GM19397 (cell line): ENCODE data around the gene PTPN14.

Experiments used
- ATAC-seq: cut with Tn5 transposase; IDR thresholded peaks from one replicate; pipeline ENCODE4 v1.9.1; 2021; ENCODE audit warnings: mild to moderate bottlenecking, moderate library complexity; ENCODE audit not compliant: unreplicated experiment

The PTPN14 gene

DNA sequence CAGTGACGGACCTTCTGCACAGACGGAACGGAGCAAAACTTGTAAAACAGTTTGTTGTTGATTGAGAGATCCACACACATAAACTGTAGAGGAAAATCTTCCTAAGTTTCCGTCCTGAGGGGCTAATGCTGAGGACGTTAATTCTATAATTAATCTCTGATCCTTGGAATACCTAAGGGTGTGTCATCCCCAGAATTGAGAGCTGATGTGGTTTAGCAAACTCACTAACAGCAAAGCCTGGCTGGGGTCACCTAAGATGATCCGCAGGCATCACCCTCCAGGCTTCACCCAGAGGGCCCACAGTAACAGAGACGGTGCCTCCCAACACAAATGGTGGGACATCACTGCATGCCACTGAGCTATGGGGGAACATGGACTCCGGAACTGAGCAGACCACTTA lies 172.9 kb downstream of the PTPN14 start:
- ATAC-seq: no peak

DNA sequence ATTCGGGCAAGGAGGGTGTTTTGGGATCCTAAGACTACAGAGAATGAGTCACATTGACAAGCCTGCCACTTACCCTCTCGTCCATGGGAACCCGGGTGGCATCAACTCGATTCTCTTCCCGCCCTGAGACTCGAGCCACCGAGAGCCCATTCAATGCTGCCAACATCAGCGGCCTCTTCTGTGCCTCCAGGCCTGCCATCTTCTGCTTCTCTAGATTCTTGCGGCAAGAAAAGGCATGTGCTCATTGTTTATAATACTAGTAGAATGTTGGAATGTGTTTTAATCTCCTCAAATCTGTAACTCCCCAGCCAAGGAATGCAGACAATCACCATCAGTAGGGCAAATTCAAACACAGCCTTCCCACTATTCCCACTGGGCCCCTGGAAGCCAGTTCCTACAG lies 173.5 kb downstream of the PTPN14 start:
- ATAC-seq: no peak

DNA sequence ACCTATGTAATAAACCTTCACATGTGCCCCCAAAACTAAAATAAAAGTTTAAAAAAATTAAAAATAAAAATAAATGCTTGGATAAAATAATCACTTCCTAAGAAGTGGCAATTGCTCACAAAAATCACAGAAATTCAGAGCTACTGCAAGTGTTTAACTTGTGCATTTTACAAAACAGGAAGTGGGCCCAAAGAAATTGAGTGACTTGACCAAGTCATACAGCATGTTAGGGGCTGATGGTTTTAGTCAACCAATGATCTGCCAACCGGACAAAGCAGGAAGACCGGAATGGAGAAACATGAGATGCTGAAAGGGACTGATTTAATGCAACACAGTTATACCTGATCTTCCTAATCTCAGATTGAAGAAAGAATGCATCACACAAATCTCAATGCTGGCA lies 173.9 kb downstream of the PTPN14 start:
- no peak for ATAC-seq

DNA sequence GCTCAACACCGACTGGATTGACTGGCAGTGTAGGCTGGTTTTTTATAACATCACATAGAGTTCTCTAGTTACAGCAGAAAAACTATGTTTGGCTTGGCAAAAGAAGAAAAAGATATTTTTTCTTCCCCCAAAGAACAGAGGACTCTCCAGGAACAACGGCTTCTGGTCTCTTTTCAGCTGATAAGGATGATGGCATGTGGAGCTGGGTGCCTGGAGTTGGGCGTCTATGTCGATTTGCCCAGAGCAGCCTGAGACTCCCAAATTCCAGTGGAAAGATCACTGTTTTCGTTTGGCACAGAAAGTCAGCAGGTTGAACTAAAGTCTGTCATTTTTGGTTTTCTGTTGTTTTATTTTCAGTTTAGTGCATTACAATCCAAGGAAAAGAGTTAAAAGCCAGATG lies 179.3 kb downstream of the PTPN14 start:
- ATAC-seq: no peak

DNA sequence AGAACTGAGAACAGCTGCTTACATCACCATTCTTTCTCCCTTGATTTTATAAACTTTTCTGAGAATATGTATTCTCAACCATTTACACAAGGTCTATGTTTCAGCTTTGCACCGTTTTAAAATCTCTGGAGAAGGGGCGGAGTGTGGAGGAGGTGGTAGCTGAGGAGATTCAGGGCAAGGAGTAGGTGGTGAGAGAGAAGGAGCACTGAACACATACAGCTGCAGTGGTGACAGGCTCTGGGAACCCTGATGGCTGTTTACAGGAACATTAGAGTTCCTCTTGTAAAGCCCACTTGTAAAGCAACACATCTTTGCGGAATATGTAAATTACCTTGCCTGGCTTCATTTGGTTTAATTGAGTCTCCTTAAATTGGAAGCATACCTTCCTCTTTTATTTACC lies 180.8 kb downstream of the PTPN14 start:
- ATAC-seq: no peak

DNA sequence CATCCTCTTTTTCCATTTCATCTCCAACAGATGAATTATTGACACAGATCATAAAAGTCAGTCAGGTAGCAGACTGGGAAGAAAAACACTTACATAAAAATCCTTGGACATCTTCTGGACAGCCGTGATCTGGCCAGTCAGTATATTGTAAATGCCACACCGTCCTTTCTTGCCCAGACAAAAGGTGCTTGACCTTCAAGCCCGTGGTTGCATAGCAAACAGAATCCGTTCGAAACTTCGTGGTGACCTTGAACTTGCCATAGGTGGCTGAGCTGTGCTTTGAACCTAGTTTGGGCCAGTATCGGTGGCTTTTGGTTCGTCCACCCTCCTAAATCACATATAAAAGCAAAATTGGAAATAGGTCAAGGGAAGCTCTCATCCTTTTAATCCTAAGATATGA lies 182.0 kb downstream of the PTPN14 start:
- no peak for ATAC-seq

DNA sequence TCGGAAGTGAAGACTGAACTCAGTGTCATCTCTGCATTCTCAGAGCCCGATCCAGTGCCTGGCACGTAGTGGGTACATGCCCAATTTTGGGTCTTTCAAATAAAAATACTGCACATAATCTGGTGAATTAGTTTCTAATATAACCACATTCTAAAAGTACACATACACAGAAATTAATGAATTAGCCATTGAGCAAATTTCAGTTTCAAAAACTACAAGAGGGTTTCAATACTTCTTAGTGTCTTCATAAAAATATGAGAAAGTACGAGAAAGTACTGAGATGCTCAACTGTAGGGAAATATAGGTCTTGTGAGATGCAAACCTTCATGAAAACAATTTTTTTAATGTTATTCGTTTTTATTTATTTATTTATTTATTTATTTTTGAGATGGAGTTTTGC lies 183.6 kb downstream of the PTPN14 start:
- no peak for ATAC-seq

DNA sequence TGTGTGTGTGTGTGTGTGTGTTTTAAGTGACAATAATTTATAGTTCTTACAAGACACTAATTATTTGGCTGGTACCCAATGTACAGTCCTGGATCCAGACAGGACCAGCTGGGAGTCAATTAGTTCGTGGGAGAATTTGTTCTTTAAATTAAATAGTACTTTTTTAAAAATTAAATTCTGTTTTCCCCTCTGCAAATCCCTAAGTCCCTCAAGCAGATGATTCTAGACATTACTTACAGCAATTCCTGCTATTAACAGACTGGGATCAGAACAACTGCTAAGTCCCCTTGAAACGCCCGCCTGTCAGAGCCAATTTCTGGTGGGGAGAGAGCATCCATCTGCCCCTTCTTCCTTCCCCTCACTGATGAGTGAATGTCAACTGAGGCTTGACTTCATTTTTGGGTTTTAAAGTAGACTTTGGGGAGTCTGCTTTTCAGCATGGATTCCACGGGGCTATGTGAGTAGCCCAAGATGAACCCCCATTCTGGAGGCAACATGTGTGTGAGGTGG lies 186.6 kb downstream of the PTPN14 start:
- no peak for ATAC-seq

DNA sequence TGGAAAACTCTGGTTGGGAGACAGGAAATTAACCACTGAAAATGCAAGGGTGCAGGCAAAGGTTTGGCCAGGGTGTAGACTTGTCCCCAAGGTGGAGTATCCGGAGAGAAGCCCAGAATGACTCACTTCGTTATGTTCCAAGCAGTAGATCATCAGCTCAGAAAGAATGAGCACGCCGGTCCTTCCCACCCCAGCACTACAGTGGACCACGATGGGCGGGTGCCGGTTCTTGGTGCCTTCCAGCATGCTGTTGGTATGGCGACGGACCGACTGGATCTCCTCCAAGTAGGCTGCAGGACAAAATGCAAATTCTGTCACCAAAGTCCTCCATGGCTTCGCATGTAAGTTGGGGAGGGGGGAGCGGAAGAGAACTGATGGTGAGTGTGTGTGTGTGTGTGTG lies 187.0 kb downstream of the PTPN14 start:
- ATAC-seq: no peak

DNA sequence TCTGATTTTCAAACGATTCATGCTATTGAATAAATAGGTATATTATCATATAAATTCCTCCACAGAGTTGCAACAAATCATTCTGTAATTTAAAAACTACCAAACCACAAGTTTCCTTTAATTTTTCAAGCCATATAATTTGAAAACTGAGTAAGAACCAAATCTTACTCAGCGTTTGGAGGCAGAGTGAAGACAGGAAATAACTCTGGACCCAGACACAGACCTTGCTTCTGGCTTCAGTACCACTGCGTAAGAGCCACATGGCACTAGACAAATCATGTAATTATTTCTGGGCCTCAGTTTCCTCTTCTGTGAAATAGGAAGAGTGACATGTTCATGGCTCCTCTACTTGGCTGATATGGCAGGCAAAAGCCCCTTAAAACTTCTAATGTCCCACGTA lies 188.0 kb downstream of the PTPN14 start:
- no peak for ATAC-seq

DNA sequence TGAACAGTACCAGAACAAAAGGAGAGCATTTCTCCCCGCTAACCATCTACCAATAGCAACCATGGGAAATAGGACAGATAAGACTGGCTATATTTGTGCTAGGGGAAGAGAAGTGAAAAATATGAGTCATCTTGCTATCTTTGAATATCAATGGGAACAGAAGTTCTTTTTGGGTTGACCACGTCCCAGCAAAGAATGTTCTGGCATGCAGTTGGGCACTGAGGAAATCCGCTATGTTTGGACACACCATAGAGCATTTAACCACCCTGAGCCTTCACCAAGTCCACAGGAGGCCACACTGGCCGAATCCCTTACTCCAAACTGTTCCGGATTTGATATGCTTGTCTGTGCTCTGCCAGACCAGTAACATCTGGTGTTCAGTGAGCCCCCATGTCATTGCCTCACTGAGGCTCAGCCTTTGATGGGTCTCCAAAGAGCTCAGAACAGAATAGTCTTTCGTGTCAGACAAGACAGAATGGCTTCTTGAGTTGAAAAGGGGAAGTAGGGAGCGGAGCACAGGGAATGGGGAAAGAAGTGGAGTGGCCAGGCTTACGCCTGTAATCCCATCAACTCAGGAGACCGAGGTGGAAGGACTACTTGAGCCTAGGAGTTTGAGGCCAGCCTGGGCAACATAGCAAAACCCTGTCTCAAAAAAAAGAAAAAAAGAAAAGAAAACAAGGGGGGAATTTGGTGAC lies 189.1 kb downstream of the PTPN14 start:
- ATAC-seq: no peak

DNA sequence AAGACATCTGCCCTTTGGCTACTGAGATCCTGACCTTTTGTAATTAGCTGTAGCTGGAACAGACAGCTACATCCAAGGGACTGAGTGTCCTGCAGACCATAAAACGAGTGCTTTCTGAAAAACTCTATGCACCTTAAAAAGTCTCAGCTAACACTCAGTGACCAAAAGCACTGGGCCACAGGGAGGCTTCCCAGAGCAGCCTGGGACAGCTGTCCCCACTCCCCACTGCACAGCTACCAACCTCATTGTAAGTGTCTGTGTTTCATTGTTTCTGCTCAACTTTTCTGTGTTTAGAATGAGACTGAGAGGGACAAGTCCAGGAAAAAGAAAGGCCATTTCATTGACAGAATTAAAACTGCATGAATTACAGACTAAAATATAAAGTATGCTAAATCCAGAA lies 189.8 kb downstream of the PTPN14 start:
- ATAC-seq: no peak

DNA sequence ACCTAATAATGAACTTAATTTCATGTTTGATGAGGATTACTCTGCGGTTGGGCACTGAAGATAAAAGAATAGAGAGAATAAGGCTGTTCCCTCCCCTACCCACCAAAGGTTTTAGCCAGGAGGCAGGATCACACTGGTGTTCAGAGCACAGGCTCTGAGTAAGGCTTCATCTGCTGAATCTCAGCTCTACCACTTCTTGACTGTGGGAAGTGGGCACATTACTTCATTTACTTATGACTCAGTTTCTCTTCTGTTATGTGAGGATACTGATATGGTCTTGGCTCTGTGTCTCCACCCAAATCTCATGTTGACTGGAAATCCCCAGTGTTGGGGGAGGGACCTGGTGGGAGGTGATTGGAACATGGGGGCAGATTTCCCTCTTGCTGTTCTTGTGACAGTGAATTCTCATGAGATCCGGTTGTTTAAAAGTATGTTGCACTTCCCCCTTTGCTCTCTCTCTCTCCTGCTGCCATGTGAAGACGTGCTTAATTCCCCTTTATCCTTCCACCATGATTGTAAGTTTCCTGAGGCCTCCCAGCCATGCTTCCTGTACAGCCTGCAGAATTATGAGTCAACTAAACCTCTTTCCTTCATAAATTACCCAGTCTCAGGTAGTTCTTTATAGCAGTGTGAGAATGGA lies 190.8 kb downstream of the PTPN14 start:
- ATAC-seq: no peak

DNA sequence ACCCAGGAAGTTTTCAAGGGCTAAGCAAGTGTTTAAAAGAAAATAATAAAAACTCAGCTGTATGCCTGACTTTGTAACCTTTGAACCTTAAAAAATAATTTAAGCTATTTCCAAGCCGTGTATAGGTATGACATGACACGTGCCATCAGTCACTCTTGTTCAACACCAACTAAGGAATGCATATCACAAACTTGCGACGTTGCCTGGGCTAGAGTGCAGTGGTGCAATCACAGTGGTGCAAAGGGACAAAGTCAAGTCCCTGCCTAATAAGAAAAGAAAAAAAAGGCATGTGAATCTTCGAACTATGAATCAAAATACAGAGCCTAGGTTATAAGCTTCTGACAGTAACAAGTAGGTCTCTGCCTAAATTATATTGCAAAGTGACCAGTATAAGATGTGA lies 191.3 kb downstream of the PTPN14 start:
- no peak for ATAC-seq

DNA sequence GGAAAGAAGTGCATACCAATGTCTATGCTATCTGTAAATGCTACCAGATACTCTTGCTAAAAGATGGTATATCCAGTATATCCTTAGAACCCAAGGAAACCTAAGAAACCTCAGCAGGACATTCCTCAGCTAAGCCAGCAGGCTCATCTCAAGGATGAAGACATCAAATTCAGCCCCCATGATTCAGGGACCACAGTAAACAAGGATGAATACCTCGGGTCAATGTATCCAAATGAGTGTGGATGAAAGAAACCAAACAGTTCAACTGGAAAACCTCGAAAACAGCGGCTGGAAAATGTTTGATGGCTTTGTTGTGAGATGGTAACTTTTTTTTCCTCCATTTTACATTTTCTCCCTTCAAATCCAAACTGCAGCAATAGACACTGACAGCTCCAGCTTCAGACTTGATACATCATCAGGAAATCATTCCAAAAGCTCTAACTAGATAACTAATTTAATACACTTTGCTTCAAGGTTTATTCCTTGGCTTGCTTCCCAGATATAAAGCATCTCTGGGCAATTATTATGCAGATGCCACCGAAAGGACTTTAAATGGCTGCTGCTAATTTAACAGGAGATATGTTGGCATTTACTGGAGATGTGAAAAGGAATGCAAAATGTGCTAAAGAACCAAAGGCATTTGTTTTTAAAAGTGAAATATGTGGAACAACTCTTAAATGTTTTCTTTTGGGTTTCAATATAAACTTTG lies 196.8 kb downstream of the PTPN14 start:
- no peak for ATAC-seq

DNA sequence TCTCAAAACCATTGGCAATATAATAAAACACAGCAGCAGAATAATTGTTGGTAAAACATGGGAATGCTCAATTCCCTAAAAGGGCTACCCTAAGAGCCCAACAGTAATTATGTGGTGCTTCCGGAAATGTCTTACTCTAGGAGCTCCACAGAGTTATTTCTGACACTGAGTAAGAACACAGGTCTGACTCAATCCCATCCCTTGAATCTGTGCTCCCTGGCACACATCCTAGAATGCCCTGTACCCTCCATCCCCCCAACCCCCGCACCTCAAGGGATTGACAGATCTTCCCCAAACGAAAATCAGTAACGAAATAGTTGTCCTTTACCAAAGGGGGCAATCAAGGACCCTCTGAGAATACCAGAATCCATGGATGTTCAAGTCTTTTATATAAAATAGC lies 198.6 kb downstream of the PTPN14 start:
- no peak for ATAC-seq

DNA sequence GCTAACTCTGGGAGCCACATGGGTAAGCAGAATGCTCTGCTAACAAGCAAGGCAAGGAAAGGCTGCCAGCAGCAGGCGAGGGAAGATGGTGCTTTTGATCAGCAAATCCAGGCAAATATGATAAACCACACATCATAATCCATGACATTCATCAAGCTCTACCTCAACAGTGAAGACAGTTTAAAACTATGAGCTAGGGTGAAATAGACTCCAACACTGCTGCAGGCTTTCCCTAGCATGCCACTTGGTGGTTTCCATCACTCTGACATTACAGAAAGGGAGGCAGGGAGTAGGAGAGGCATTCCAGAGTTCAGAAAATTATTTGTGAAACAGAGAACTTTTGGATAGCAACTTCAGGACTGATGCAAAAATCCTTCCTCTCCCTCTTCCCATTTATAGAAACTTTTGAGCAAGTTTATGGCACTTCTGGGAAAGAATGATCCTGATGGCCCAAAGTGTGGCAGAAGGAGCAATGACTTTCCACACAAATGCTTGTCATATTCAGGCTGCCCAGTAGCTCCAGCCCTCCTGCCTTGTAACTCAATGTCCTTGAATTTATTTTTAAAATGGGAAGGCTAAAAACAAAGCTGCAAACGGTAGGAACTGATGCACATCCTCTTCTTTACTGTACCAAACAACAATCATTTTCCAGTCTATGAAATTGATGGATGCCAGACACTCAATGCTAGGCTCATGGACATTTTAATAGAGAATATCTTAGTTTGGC lies 199.7 kb downstream of the PTPN14 start:
- ATAC-seq: no peak

DNA sequence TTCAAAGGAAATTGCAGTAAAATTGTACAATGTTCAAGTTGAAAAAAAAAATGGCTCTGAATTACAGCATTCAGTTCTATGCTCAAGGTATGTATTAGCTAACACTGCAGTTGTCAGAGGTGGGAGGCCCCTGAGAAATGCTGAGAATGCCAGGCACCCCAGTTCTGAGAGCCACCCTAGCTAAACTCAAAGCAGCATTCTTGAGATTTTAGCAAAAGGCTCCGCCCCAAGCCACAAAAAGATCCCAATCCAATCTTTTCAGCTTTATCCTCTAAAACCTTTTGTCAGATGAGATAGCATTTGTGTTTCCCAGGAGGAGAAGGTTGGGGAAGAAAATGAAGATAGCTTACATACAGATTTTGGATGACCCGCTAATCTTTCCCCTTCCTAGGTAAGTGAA lies 201.6 kb downstream of the PTPN14 start:
- ATAC-seq: no peak

DNA sequence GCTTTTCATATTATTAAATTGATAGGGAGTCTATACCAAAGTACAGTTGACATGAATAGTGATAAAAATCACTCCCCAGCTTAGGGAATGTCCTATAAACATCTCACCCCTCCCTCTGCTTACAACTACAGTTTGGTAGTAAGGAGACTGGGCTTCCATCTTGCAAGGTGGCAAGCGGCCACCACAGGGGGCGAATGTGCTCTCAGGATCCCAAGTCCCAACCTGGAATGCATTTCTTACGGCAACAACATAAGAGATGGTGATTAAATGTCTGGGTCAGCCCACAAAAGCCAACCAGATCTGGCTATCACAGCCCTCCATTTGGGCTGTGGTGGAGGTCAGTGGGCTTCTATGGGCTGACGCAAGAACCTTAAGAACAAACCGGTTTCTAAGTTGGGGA lies 202.4 kb downstream of the PTPN14 start:
- ATAC-seq: no peak

DNA sequence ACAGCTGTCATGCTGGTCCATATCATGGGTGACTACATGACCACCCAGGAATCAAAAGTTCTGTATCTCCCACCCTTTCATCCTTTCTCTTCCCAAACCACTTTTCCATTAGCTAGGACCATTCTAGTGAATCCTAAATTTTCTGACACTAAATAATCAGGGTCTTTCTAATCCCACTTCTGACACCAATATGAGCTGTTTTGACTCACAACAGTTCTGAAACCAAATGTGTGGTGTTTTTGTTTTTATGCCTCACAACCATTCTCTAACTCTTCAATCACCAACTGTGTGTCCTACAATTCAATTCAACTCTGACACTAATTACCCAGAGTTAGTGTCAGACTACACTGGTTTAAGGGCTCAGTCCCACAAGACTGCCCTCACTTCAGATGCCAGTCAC lies 206.5 kb downstream of the PTPN14 start:
- ATAC-seq: no peak

DNA sequence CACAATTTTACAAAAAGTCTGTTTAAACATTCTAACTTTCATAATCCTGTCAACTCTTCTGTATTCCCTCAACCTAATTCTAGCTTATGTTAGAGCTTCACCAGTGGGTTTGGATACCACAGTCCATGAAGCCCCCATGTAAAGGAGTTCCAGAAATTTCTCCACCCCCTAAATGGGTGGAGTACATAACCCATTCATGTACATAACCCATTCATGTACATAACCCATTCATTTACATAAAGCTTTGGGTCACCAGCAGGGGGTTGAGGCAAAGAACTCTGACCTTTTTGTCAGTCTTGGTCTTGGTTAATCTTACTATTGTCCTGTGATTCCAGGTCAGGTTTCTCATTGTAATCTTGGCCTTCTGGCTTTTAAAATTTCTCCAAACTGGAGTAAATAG lies 208.9 kb downstream of the PTPN14 start:
- ATAC-seq: no peak

DNA sequence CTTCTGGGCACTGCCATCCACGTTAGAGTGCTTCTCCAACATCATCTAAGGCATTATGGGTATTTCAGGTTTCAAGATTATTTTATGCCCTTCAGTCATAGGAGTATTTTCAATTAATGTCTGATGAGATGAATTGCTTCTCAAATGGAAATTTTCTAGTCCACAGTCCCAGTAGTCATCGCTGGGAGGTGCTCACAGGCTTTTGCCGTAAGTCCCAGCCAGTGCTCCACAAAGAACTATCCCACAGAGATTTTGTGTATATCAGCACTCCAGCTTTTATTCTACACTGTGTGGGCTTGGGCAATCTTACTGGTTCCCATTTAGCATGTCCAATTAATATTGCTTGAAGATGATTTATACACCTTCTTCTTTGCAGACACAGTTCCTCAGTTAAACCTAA lies 209.5 kb downstream of the PTPN14 start:
- no peak for ATAC-seq
